ENCODE measurements around the gene SLC12A2. TPM values are rescaled to one million over a fixed set of nuclear protein-coding genes. Genes with fewer than 3 reads are reported as not detected.

Gene SLC12A2
- total RNA-seq, 2 experiments from 2014 or later: 20.6 to 36.5 TPM

- Histone ChIP-seq H3K36me3 (ENCODE audit: insufficient read depth, low read length) (peaks cover 86% of the 10 kb centered on the region), H3K9me3 (ENCODE audit: low read length) (no peaks in the 10 kb centered on the region), H3K27ac (ENCODE audit: low read depth, low read length, poor library complexity, severe bottlenecking) (no peak overlapping the region), H3K79me2 (ENCODE audit: insufficient read depth, low read depth, low read length) (no peaks in the 10 kb centered on the region), H3K4me1 (ENCODE audit: insufficient read depth, low read length, poor library complexity, severe bottlenecking) (no peaks in the 10 kb centered on the region), H3K4me3 (ENCODE audit: low read depth, low read length, poor library complexity, severe bottlenecking) (no peak overlapping the region), H4K20me1 (ENCODE audit: insufficient read depth, low read length) (peaks cover 3% of the 10 kb centered on the region; the same call in 1 of the 2 replicates), H3K9me2 (ENCODE audit: insufficient read depth, low read length) (no peaks in the 10 kb centered on the region), H2AFZ (ENCODE audit: low read length) (no peak overlapping the region), H3K4me2 (ENCODE audit: low read length) (no peak overlapping the region)
- intact Hi-C loops (cut with micrococcal nuclease; ENCODE audit: unreplicated experiment): no loop called here
- no TSS peak for BruUV-seq (replicated peaks)
- TF ChIP-seq CTCF (conservative IDR thresholded peaks at IDR 0.05; ENCODE audit: low read length) (no peak), EZH2phosphoT487 (IDR thresholded peaks at IDR 0.05; ENCODE audit: borderline replicate concordance, low read depth, low read length) (no peak)
- CTCF ChIA-PET (ENCODE audit: unreplicated experiment): no interaction called here
- no peak for DNase-seq (ENCODE audit: low spot score)
- POLR2A ChIA-PET: no interaction called here
Observed at GRCh38 chr5:128135286-128135685, 51.7 kb downstream of the SLC12A2 start.

- Histone ChIP-seq H3K9me2 (ENCODE audit: insufficient read depth, low read length) (no peaks in the 10 kb centered on the region), H3K4me1 (ENCODE audit: insufficient read depth, low read length, poor library complexity, severe bottlenecking) (no peaks in the 10 kb centered on the region), H3K79me2 (ENCODE audit: insufficient read depth, low read depth, low read length) (no peaks in the 10 kb centered on the region), H3K36me3 (ENCODE audit: insufficient read depth, low read length) (peaks cover 64% of the 10 kb centered on the region), H4K20me1 (ENCODE audit: insufficient read depth, low read length) (no peaks in the 10 kb centered on the region), H3K4me2 (ENCODE audit: low read length) (no peak overlapping the region), H3K4me3 (ENCODE audit: low read depth, low read length, poor library complexity, severe bottlenecking) (no peak overlapping the region), H3K9me3 (ENCODE audit: low read length) (no peaks in the 10 kb centered on the region), H3K27ac (ENCODE audit: low read depth, low read length, poor library complexity, severe bottlenecking) (no peak overlapping the region), H2AFZ (ENCODE audit: low read length) (no peak overlapping the region)
- ChIA-PET POLR2A (interaction anchor here (1.1 kb wide), 1 partner anchor 18 kb away, joined by 3 read pairs; no protein-coding TSS in a partner anchor), CTCF (ENCODE audit: unreplicated experiment) (no interaction called here)
- DNase-seq (ENCODE audit: low spot score): no peak
- TF ChIP-seq EZH2phosphoT487 (IDR thresholded peaks at IDR 0.05; ENCODE audit: borderline replicate concordance, low read depth, low read length) (no peak), CTCF (conservative IDR thresholded peaks at IDR 0.05; ENCODE audit: low read length) (no peak)
- intact Hi-C loops (cut with micrococcal nuclease; ENCODE audit: unreplicated experiment): no loop called here
- BruUV-seq (replicated peaks): no TSS peak
Observed at GRCh38 chr5:128143911-128144310, 60.3 kb downstream of the SLC12A2 start.

DNA sequence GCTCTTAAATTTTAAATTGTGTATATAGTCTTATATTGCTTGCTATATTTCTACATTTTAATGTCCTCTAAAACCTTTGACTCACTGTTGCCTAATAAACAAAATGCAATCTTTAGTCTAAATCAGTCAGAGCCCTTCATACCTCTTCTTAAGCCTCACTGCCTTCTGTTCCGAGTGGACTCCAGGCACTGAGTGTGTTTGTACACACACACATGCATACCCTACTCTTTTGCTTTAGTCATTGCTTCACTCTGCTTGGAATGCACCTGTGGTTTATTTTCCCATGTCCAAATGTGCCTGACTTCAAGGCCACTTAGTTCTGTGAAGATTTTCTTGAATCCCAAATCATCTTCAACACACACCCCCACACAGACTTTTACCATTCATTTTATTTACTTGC lies 60.9 kb downstream of the SLC12A2 start:
- intact Hi-C loops (cut with micrococcal nuclease; ENCODE audit: unreplicated experiment): no loop called here
- Histone ChIP-seq H3K4me1 (ENCODE audit: insufficient read depth, low read length, poor library complexity, severe bottlenecking) (no peaks in the 10 kb centered on the region), H2AFZ (ENCODE audit: low read length) (no peak overlapping the region), H4K20me1 (ENCODE audit: insufficient read depth, low read length) (no peaks in the 10 kb centered on the region), H3K9me2 (ENCODE audit: insufficient read depth, low read length) (no peaks in the 10 kb centered on the region), H3K4me2 (ENCODE audit: low read length) (no peak overlapping the region), H3K27ac (ENCODE audit: low read depth, low read length, poor library complexity, severe bottlenecking) (no peak overlapping the region), H3K79me2 (ENCODE audit: insufficient read depth, low read depth, low read length) (no peaks in the 10 kb centered on the region), H3K4me3 (ENCODE audit: low read depth, low read length, poor library complexity, severe bottlenecking) (no peak overlapping the region), H3K9me3 (ENCODE audit: low read length) (no peaks in the 10 kb centered on the region), H3K36me3 (ENCODE audit: insufficient read depth, low read length) (peaks cover 62% of the 10 kb centered on the region)
- TF ChIP-seq EZH2phosphoT487 (IDR thresholded peaks at IDR 0.05; ENCODE audit: borderline replicate concordance, low read depth, low read length) (no peak), CTCF (conservative IDR thresholded peaks at IDR 0.05; ENCODE audit: low read length) (no peak)
- CTCF ChIA-PET (ENCODE audit: unreplicated experiment): no interaction called here
- DNase-seq (ENCODE audit: low spot score): no peak
- BruUV-seq (replicated peaks): no TSS peak
- POLR2A ChIA-PET: no interaction called here
